SJCRH30 (cell line): ENCODE measurements around the gene LMTK3. TPM values are rescaled to one million over a fixed set of nuclear protein-coding genes. Genes with fewer than 3 reads are reported as not detected.
"Not testable (repeated sequence)": the region's sequence is repeated elsewhere in the genome, so short reads cannot be mapped to it uniquely, and the experiment has no call there.

Experiments used
- DNase-seq, 2 experiments: peaks; one replicate each; pipeline ENCODE4 v3.0.0-alpha.2; 2015 to 2020
- H3K27ac ChIP-seq: fragments of 250-450 bp; sonication (Bioruptor Pico); 2 replicates; pipeline ENCODE4 v1.5.1; 2020; ENCODE audit warnings: mild to moderate bottlenecking, moderate library complexity
- H3K27me3 ChIP-seq: fragments of 250-450 bp; sonication (Bioruptor Pico); 2 replicates; pipeline ENCODE4 v1.5.1; 2020; ENCODE audit warnings: mild to moderate bottlenecking, moderate library complexity
- H3K36me3 ChIP-seq: fragments of 250-450 bp; sonication (Bioruptor Pico); 2 replicates; pipeline ENCODE4 v1.5.1; 2020; ENCODE audit warnings: mild to moderate bottlenecking, moderate library complexity
- H3K4me1 ChIP-seq: fragments of 250-450 bp; sonication (Bioruptor Pico); 2 replicates; pipeline ENCODE4 v1.5.1; 2020; ENCODE audit warnings: mild to moderate bottlenecking, moderate library complexity
- H3K4me3 ChIP-seq: fragments of 250-450 bp; sonication (Bioruptor Pico); 2 replicates; pipeline ENCODE4 v1.5.1; 2020; ENCODE audit warnings: mild to moderate bottlenecking, moderate library complexity
- H3K9me3 ChIP-seq: fragments of 250-450 bp; sonication (Bioruptor Pico); replicated peaks from 2 replicates; pipeline ENCODE4 v1.5.1; 2020; ENCODE audit warnings: mild to moderate bottlenecking, moderate library complexity
- total RNA-seq: library from RNA; depleted of rRNA; stranded (reverse); fragments of >200 nt; shearing (Covaris generic); gene quantifications from 2 replicates; pipeline ENCODE4 v1.2.3, GENCODE V29; 2014

The LMTK3 gene
- total RNA-seq, 1 experiment from 2014 or later: not detected

GRCh38 chr19:48519426-48519825 is 7.8 kb upstream of the LMTK3 start:
- H3K36me3 ChIP-seq, H3K4me3 ChIP-seq, H3K27ac ChIP-seq, DNase-seq, H3K27me3 ChIP-seq, H3K4me1 ChIP-seq, H3K9me3 ChIP-seq: not testable (repeated sequence)

- H3K27me3 ChIP-seq: no peaks in the 10 kb centered on the region
- no peaks in the 10 kb centered on the region for H3K9me3 ChIP-seq
- no peak for DNase-seq
- H3K4me3 ChIP-seq: no peak overlapping the region
- no peaks in the 10 kb centered on the region for H3K36me3 ChIP-seq
- no peaks in the 10 kb centered on the region for H3K4me1 ChIP-seq
- H3K27ac ChIP-seq: no peak overlapping the region
Measured at GRCh38 chr19:48518207-48518606, 6.6 kb upstream of the LMTK3 start.

GRCh38 chr19:48516536-48516935 is 4.9 kb upstream of the LMTK3 start:
- Histone ChIP-seq H3K9me3 (no peaks in the 10 kb centered on the region), H3K4me1 (no peaks in the 10 kb centered on the region), H3K27me3 (no peaks in the 10 kb centered on the region), H3K4me3 (no peak overlapping the region), H3K36me3 (no peaks in the 10 kb centered on the region), H3K27ac (no peak overlapping the region)
- DNase-seq: no peak

GRCh38 chr19:48514123-48514458 is 2.5 kb upstream of the LMTK3 start:
- DNase-seq: no peak
- no peak overlapping the region for H3K27ac ChIP-seq
- no peaks in the 10 kb centered on the region for H3K36me3 ChIP-seq
- H3K4me3 ChIP-seq: no peak overlapping the region
- no peaks in the 10 kb centered on the region for H3K4me1 ChIP-seq
- H3K27me3 ChIP-seq: no peaks in the 10 kb centered on the region
- H3K9me3 ChIP-seq: no peaks in the 10 kb centered on the region

GRCh38 chr19:48513289-48514122 is 1.9 kb upstream of the LMTK3 start:
- H3K27ac ChIP-seq: no peak overlapping the region

GRCh38 chr19:48512504-48513288 is 1.1 kb upstream of the LMTK3 start:
- Histone ChIP-seq H3K27me3 (no peaks in the 10 kb centered on the region), H3K27ac (no peak overlapping the region), H3K9me3 (no peaks in the 10 kb centered on the region), H3K4me1 (no peaks in the 10 kb centered on the region), H3K4me3 (no peak overlapping the region), H3K36me3 (no peaks in the 10 kb centered on the region)
- DNase-seq: no peak

More at GRCh38 chr19:48513289-48514122, 1.9 kb upstream of the LMTK3 start:
- H3K4me1 ChIP-seq: no peaks in the 10 kb centered on the region
- peak; percentile 36 to 56 for DNase-seq
- H3K9me3 ChIP-seq: no peaks in the 10 kb centered on the region
- peak overlapping the region; percentile 41 for H3K4me3 ChIP-seq
- H3K36me3 ChIP-seq: no peaks in the 10 kb centered on the region
- no peaks in the 10 kb centered on the region for H3K27me3 ChIP-seq

GRCh38 chr19:48511321-48511731 is 309 bp downstream of the LMTK3 start:
- Histone ChIP-seq H3K27me3 (no peaks in the 10 kb centered on the region), H3K27ac (no peak overlapping the region), H3K9me3 (no peaks in the 10 kb centered on the region), H3K4me1 (no peaks in the 10 kb centered on the region), H3K36me3 (no peaks in the 10 kb centered on the region), H3K4me3 (no peak overlapping the region)
- no peak for DNase-seq

- no peaks in the 10 kb centered on the region for H3K9me3 ChIP-seq
- peak; percentile 49 to 67 for DNase-seq
- H3K4me1 ChIP-seq: no peaks in the 10 kb centered on the region
- H3K36me3 ChIP-seq: no peaks in the 10 kb centered on the region
- H3K27ac ChIP-seq: no peak overlapping the region
- no peak overlapping the region for H3K4me3 ChIP-seq
- no peaks in the 10 kb centered on the region for H3K27me3 ChIP-seq
Measured at GRCh38 chr19:48510421-48511268, 990 bp downstream of the LMTK3 start.

- Histone ChIP-seq H3K27me3 (no peaks in the 10 kb centered on the region), H3K4me1 (no peaks in the 10 kb centered on the region), H3K27ac (no peak overlapping the region), H3K9me3 (no peaks in the 10 kb centered on the region), H3K36me3 (no peaks in the 10 kb centered on the region), H3K4me3 (no peak overlapping the region)
- DNase-seq: no peak
Measured at GRCh38 chr19:48509467-48510194, 2.0 kb downstream of the LMTK3 start.

GRCh38 chr19:48508729-48509411 is 2.8 kb downstream of the LMTK3 start:
- Histone ChIP-seq H3K4me3 (no peak overlapping the region), H3K27ac (no peak overlapping the region), H3K27me3 (no peaks in the 10 kb centered on the region), H3K9me3 (no peaks in the 10 kb centered on the region), H3K4me1 (no peaks in the 10 kb centered on the region), H3K36me3 (no peaks in the 10 kb centered on the region)
- no peak for DNase-seq

- no peaks in the 10 kb centered on the region for H3K36me3 ChIP-seq
Measured at GRCh38 chr19:48507911-48508439, 3.7 kb downstream of the LMTK3 start.

GRCh38 chr19:48506138-48506733 is 5.4 kb downstream of the LMTK3 start:
- peak in 1 of 2 experiments; percentile 60 for DNase-seq
- no peaks in the 10 kb centered on the region for H3K27me3 ChIP-seq
- H3K4me1 ChIP-seq: no peaks in the 10 kb centered on the region
- no peak overlapping the region for H3K4me3 ChIP-seq
- H3K27ac ChIP-seq: no peak overlapping the region
- H3K36me3 ChIP-seq: no peaks in the 10 kb centered on the region
- H3K9me3 ChIP-seq: no peaks in the 10 kb centered on the region

More at GRCh38 chr19:48507911-48508439, 3.7 kb downstream of the LMTK3 start:
- Histone ChIP-seq H3K4me3 (no peak overlapping the region), H3K27me3 (no peaks in the 10 kb centered on the region), H3K4me1 (no peaks in the 10 kb centered on the region), H3K27ac (no peak overlapping the region), H3K9me3 (no peaks in the 10 kb centered on the region)
- DNase-seq: no peak

- no peak overlapping the region for H3K4me3 ChIP-seq
- H3K4me1 ChIP-seq: no peaks in the 10 kb centered on the region
- H3K27me3 ChIP-seq: peaks cover 26% of the 10 kb centered on the region
- no peaks in the 10 kb centered on the region for H3K36me3 ChIP-seq
- no peaks in the 10 kb centered on the region for H3K9me3 ChIP-seq
- DNase-seq: no peak
- no peak overlapping the region for H3K27ac ChIP-seq
Measured at GRCh38 chr19:48502350-48503018, 9.2 kb downstream of the LMTK3 start.
